ENCODE measurements around the gene CLEC2D. TPM values are rescaled to one million over a fixed set of nuclear protein-coding genes. Genes with fewer than 3 reads are reported as not detected.

The CLEC2D gene, protein sequence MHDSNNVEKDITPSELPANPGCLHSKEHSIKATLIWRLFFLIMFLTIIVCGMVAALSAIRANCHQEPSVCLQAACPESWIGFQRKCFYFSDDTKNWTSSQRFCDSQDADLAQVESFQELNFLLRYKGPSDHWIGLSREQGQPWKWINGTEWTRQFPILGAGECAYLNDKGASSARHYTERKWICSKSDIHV
- 0.35 to 1.3 TPM (median 0.65 TPM) in 5 replicates for total RNA-seq (2022; extraction: Qiagen RNA extraction; ENCODE audit: low read depth)

GRCh38 chr12:9669534-9669933 is at the start of gene CLEC2D:
Gene CLEC2D, plus strand, starts transcription at chr12:9669713. Its CDS starts 22 bp downstream, at chr12:9669735.

DNA sequence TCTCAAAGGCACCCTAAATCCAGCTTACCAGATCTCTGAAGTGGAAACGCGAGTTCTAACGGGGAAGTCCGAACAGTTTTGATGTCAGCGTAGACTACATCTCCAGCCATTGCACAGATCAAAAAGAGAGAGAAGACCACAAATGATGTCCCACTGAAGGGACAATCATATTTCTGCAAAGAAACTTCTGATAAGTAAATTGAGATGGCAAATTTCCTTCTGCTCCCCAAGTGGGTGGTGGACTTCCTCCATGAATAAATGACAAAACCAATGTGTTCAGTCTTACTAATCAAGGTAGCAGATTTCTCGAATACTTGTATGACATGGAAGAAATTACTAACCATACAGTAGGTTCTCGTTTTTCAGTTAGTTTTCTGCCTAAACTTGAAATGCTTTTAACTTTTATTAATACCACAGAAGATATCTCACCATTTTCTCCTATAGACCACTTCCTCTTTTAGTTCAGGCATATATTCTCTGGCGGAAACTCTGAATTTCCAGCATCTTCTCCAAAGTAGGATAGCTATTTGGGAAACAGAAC is 63.5 kb downstream of the CLEC2D start, which contains the start of gene CLECL1:
CLECL1 (minus strand) TSS at position 177 of the 541 bp plus-strand sequence.

Other genes starting within 250 kb of the CLEC2D start
- not detected in 5 replicates for gene KLRB1, start 61.8 kb upstream of the CLEC2D start, total RNA-seq (2022; extraction: Qiagen RNA extraction; ENCODE audit: low read depth)
- gene CLECL1, start 63.4 kb downstream of the CLEC2D start, total RNA-seq (2022; extraction: Qiagen RNA extraction; ENCODE audit: low read depth) = not detected in 5 replicates
- 0.16 TPM in 1 of 5 replicates, not detected in the others for gene CD69, start 91.2 kb downstream of the CLEC2D start, total RNA-seq (2022; extraction: Qiagen RNA extraction; ENCODE audit: low read depth)
- not detected in 5 replicates for gene KLRF1, start 157.8 kb downstream of the CLEC2D start, total RNA-seq (2022; extraction: Qiagen RNA extraction; ENCODE audit: low read depth)
- 1.0 to 1.6 TPM (median 1.5 TPM) in 5 replicates for gene CLEC2B, start 199.6 kb downstream of the CLEC2D start, total RNA-seq (2022; extraction: Qiagen RNA extraction; ENCODE audit: low read depth)
- not detected in 5 replicates for gene KLRF2, start 211.8 kb downstream of the CLEC2D start, total RNA-seq (2022; extraction: Qiagen RNA extraction; ENCODE audit: low read depth)

Data from A549 treated with GW870086 at 1 μM for 4 hours (cell line).